Fibroblast of villous mesenchyme (primary cell): ENCODE data around the gene TMEM161B. TPM values are rescaled to one million over a fixed set of nuclear protein-coding genes. Genes with fewer than 3 reads are reported as not detected.
"Not testable (repeated sequence)": the region's sequence is repeated elsewhere in the genome, so short reads cannot be mapped to it uniquely, and the experiment has no call there.

Experiments used
- DNase-seq: peaks from one replicate; pipeline ENCODE4 v3.0.0-alpha.2; 2010; ENCODE audit warnings: low read depth
- H3K4me3 ChIP-seq: 2 replicates; pipeline ENCODE4 v1.5.1; 2011; ENCODE audit warnings: low read depth, mild to moderate bottlenecking, low read length
- CTCF ChIP-seq: IDR thresholded peaks from 2 replicates; pipeline ENCODE4 v1.5.1; 2012; ENCODE audit warnings: low read depth, mild to moderate bottlenecking, low read length; ENCODE audit not compliant: insufficient read depth
- total RNA-seq: library from RNA; depleted of rRNA; stranded (reverse); fragments of >200 nt; gene quantifications from 2 replicates; pipeline ENCODE4 v1.2.3, GENCODE V29; 2012

The TMEM161B gene
- total RNA-seq, 1 donor, result 18.1 TPM

GRCh38 chr5:88188458-88189132, 80.0 kb downstream of the TMEM161B start:
- DNase-seq, result peak; percentile 12
- TF ChIP-seq CTCF, result no peak
- no peak overlapping the region for H3K4me3 ChIP-seq

- no peak overlapping the region for H3K4me3 ChIP-seq
- DNase-seq, result no peak
- TF ChIP-seq CTCF, result no peak
These were observed 85.4 kb downstream of the TMEM161B start for GRCh38 chr5:88183255-88183654.

GRCh38 chr5:88177486-88177885, 91.2 kb downstream of the TMEM161B start:
- not testable (repeated sequence) for H3K4me3 ChIP-seq, DNase-seq

- no peak for TF ChIP-seq CTCF
- peak; percentile 10 for DNase-seq
- no peak overlapping the region for H3K4me3 ChIP-seq
These were observed 95.5 kb downstream of the TMEM161B start for GRCh38 chr5:88172847-88173758.

- no peak for TF ChIP-seq CTCF
- no peak overlapping the region for H3K4me3 ChIP-seq
- DNase-seq, result no peak
These were observed 109.1 kb downstream of the TMEM161B start for GRCh38 chr5:88159591-88159990.

- no peak overlapping the region for H3K4me3 ChIP-seq
- no peak for TF ChIP-seq CTCF
- DNase-seq, result no peak
These were observed 110.6 kb downstream of the TMEM161B start for GRCh38 chr5:88158056-88158455.

GRCh38 chr5:88154891-88155290, 113.8 kb downstream of the TMEM161B start:
- H3K4me3 ChIP-seq, result no peak overlapping the region
- TF ChIP-seq CTCF, result no peak
- DNase-seq, result no peak
